ENCODE data around the gene CADPS2. TPM values are rescaled to one million over a fixed set of nuclear protein-coding genes. Genes with fewer than 3 reads are reported as not detected.

The CADPS2 gene
- total RNA-seq, 2 donors from 2014 or later = 4.3 to 11.7 TPM

- Mint-ChIP-seq H3K4me1 (peaks cover 7% of the 10 kb centered on the region), H3K27me3 (ENCODE audit: insufficient read depth) (no peaks in the 10 kb centered on the region), H3K4me3 (no peak overlapping the region), H3K36me3 (ENCODE audit: low read depth) (no peaks in the 10 kb centered on the region), H3K9me3 (no peaks in the 10 kb centered on the region), H3K27ac (no peak overlapping the region)
- H3K9ac ChIP-seq (ENCODE audit: extremely low read depth, low read length, poor library complexity, severe bottlenecking) = no peak overlapping the region
- no peaks in the 10 kb centered on the region for H3K9me3 ChIP-seq (ENCODE audit: control insufficient read depth, low read length)
- H3K4me1 ChIP-seq (ENCODE audit: control insufficient read depth, insufficient read depth, low read length) = no peaks in the 10 kb centered on the region
- TF ChIP-seq CTCF (conservative IDR thresholded peaks at IDR 0.05) = no peak
- no peaks in the 10 kb centered on the region for H3K36me3 ChIP-seq (ENCODE audit: control insufficient read depth, insufficient read depth, low read length)
- no peak for DNase-seq
- no peak overlapping the region for H3K27ac ChIP-seq (ENCODE audit: low read depth, low read length)
- H3K4me3 ChIP-seq (ENCODE audit: low read length) = no peak overlapping the region
- no peaks in the 10 kb centered on the region for H3K27me3 ChIP-seq (ENCODE audit: control insufficient read depth, insufficient read depth, low read length, poor library complexity, severe bottlenecking)
These were observed 333.5 kb downstream of the CADPS2 start for GRCh38 chr7:122552769-122553168.

GRCh38 chr7:122550545-122550944 is 335.7 kb downstream of the CADPS2 start:
- H3K9me3 ChIP-seq (ENCODE audit: control insufficient read depth, low read length) = no peaks in the 10 kb centered on the region
- no peak overlapping the region for H3K27ac Mint-ChIP-seq
- no peak overlapping the region for H3K4me3 ChIP-seq (ENCODE audit: low read length)
- no peaks in the 10 kb centered on the region for H3K4me1 ChIP-seq (ENCODE audit: control insufficient read depth, insufficient read depth, low read length)
- no peaks in the 10 kb centered on the region for H3K9me3 Mint-ChIP-seq
- peak; percentile 67 for TF ChIP-seq CTCF (conservative IDR thresholded peaks at IDR 0.05)
- no peaks in the 10 kb centered on the region for H3K36me3 Mint-ChIP-seq (ENCODE audit: low read depth)
- no peaks in the 10 kb centered on the region for H3K27me3 ChIP-seq (ENCODE audit: control insufficient read depth, insufficient read depth, low read length, poor library complexity, severe bottlenecking)
- no peaks in the 10 kb centered on the region for H3K27me3 Mint-ChIP-seq (ENCODE audit: insufficient read depth)
- H3K4me3 Mint-ChIP-seq = no peak overlapping the region
- no peak overlapping the region for H3K9ac ChIP-seq (ENCODE audit: extremely low read depth, low read length, poor library complexity, severe bottlenecking)
- H3K4me1 Mint-ChIP-seq = no peaks in the 10 kb centered on the region
- H3K27ac ChIP-seq (ENCODE audit: low read depth, low read length) = no peak overlapping the region
- H3K36me3 ChIP-seq (ENCODE audit: control insufficient read depth, insufficient read depth, low read length) = no peaks in the 10 kb centered on the region
- no peak for DNase-seq
- WGBS, 2 experiments (ENCODE audit: insufficient coverage in 1 of 2, insufficient read length in 1 of 2) = no CpG with 5 or more reads among the region's 1 CpG

- Mint-ChIP-seq H3K4me3 (no peak overlapping the region), H3K36me3 (ENCODE audit: low read depth) (no peaks in the 10 kb centered on the region)
These were observed 336.7 kb downstream of the CADPS2 start for GRCh38 chr7:122549578-122549977.

More at GRCh38 chr7:122549578-122549977, 336.7 kb downstream of the CADPS2 start:
- Mint-ChIP-seq H3K9me3 (no peaks in the 10 kb centered on the region), H3K27ac (no peak overlapping the region), H3K4me1 (no peaks in the 10 kb centered on the region), H3K27me3 (ENCODE audit: insufficient read depth) (no peaks in the 10 kb centered on the region)
- no peaks in the 10 kb centered on the region for H3K4me1 ChIP-seq (ENCODE audit: control insufficient read depth, insufficient read depth, low read length)
- DNase-seq = no peak
- no peak for TF ChIP-seq CTCF (conservative IDR thresholded peaks at IDR 0.05)
- H3K36me3 ChIP-seq (ENCODE audit: control insufficient read depth, insufficient read depth, low read length) = no peaks in the 10 kb centered on the region
- 96% methylated on average over 4 of the region's 5 CpGs; no CpG with 5 or more reads in 1 of the 2 experiments for WGBS, 2 experiments (ENCODE audit: insufficient coverage in 1 of 2, insufficient read length in 1 of 2)
- H3K9me3 ChIP-seq (ENCODE audit: control insufficient read depth, low read length) = no peaks in the 10 kb centered on the region
- no peak overlapping the region for H3K9ac ChIP-seq (ENCODE audit: extremely low read depth, low read length, poor library complexity, severe bottlenecking)
- H3K4me3 ChIP-seq (ENCODE audit: low read length) = no peak overlapping the region
- no peaks in the 10 kb centered on the region for H3K27me3 ChIP-seq (ENCODE audit: control insufficient read depth, insufficient read depth, low read length, poor library complexity, severe bottlenecking)
- H3K27ac ChIP-seq (ENCODE audit: low read depth, low read length) = no peak overlapping the region
